ENCODE measurements around the gene CAD. TPM values are rescaled to one million over a fixed set of nuclear protein-coding genes. Genes with fewer than 3 reads are reported as not detected.

The CAD gene
- total RNA-seq, 1 experiment from 2014 or later, result 57.8 TPM

GRCh38 chr2:27227501-27227900 is 10.3 kb downstream of the CAD start:
- DNase-seq, result no peak
- no peak overlapping the region for H3K4me3 ChIP-seq
- no peak overlapping the region for H3K27ac ChIP-seq
- H3K36me3 ChIP-seq, result peaks cover 93% of the 10 kb centered on the region
- H3K9me3 ChIP-seq (replicated peaks), result no peaks in the 10 kb centered on the region
- H3K4me1 ChIP-seq, result no peaks in the 10 kb centered on the region; the same call in 1 of the 2 replicates
- no peaks in the 10 kb centered on the region for H3K27me3 ChIP-seq

- Histone ChIP-seq H3K4me1 (no peaks in the 10 kb centered on the region; the same call in 1 of the 2 replicates), H3K27ac (peak overlapping the region; percentile 39), H3K4me3 (no peak overlapping the region), H3K36me3 (peaks cover 94% of the 10 kb centered on the region), H3K9me3 (replicated peaks) (no peaks in the 10 kb centered on the region), H3K27me3 (no peaks in the 10 kb centered on the region)
- peak; percentile 40 to 47 for DNase-seq
Measured at GRCh38 chr2:27231921-27232320, 14.8 kb downstream of the CAD start.

- H3K9me3 ChIP-seq (replicated peaks), result no peaks in the 10 kb centered on the region
- no peaks in the 10 kb centered on the region; the same call in 1 of the 2 replicates for H3K4me1 ChIP-seq
- H3K27ac ChIP-seq, result no peak overlapping the region
- H3K4me3 ChIP-seq, result no peak overlapping the region
- no peaks in the 10 kb centered on the region for H3K27me3 ChIP-seq
- no peak for DNase-seq
- H3K36me3 ChIP-seq, result peaks cover 95% of the 10 kb centered on the region
Measured at GRCh38 chr2:27233341-27233740, 16.2 kb downstream of the CAD start.

GRCh38 chr2:27236136-27236535 is 19.0 kb downstream of the CAD start:
- H3K9me3 ChIP-seq (replicated peaks), result no peaks in the 10 kb centered on the region
- H3K4me3 ChIP-seq, result no peak overlapping the region
- H3K36me3 ChIP-seq, result peaks cover 97% of the 10 kb centered on the region
- H3K27me3 ChIP-seq, result no peaks in the 10 kb centered on the region
- H3K4me1 ChIP-seq, result no peaks in the 10 kb centered on the region; the same call in 1 of the 2 replicates
- no peak overlapping the region for H3K27ac ChIP-seq
- DNase-seq, result no peak

- Histone ChIP-seq H3K4me1 (peaks cover 2% of the 10 kb centered on the region), H3K4me3 (no peak overlapping the region), H3K27ac (no peak overlapping the region), H3K9me3 (replicated peaks) (no peaks in the 10 kb centered on the region), H3K36me3 (peaks cover 97% of the 10 kb centered on the region), H3K27me3 (no peaks in the 10 kb centered on the region)
- no peak for DNase-seq
Measured at GRCh38 chr2:27236626-27237025, 19.5 kb downstream of the CAD start.

GRCh38 chr2:27237341-27237945 is 20.3 kb downstream of the CAD start:
- H3K27ac ChIP-seq, result no peak overlapping the region
- DNase-seq, result no peak
- H3K9me3 ChIP-seq (replicated peaks), result no peaks in the 10 kb centered on the region
- H3K4me1 ChIP-seq, result peaks cover 10% of the 10 kb centered on the region
- no peak overlapping the region for H3K4me3 ChIP-seq
- no peaks in the 10 kb centered on the region for H3K27me3 ChIP-seq
- H3K36me3 ChIP-seq, result peaks cover 95% of the 10 kb centered on the region

GRCh38 chr2:27238976-27239375 is 21.8 kb downstream of the CAD start:
- H3K27me3 ChIP-seq, result no peaks in the 10 kb centered on the region
- H3K4me3 ChIP-seq, result no peak overlapping the region
- no peak for DNase-seq
- peaks cover 15% of the 10 kb centered on the region for H3K4me1 ChIP-seq
- H3K9me3 ChIP-seq (replicated peaks), result no peaks in the 10 kb centered on the region
- H3K27ac ChIP-seq, result no peak overlapping the region
- H3K36me3 ChIP-seq, result peaks cover 94% of the 10 kb centered on the region

GRCh38 chr2:27240406-27240805 is 23.2 kb downstream of the CAD start:
- no peak overlapping the region for H3K4me3 ChIP-seq
- no peaks in the 10 kb centered on the region for H3K9me3 ChIP-seq (replicated peaks)
- peaks cover 92% of the 10 kb centered on the region for H3K36me3 ChIP-seq
- no peaks in the 10 kb centered on the region for H3K27me3 ChIP-seq
- H3K27ac ChIP-seq, result no peak overlapping the region
- DNase-seq, result no peak
- H3K4me1 ChIP-seq, result peaks cover 15% of the 10 kb centered on the region

- H3K9me3 ChIP-seq (replicated peaks), result no peaks in the 10 kb centered on the region
- H3K27me3 ChIP-seq, result no peaks in the 10 kb centered on the region
- H3K27ac ChIP-seq, result peak overlapping the region; percentile 57
- no peak overlapping the region for H3K4me3 ChIP-seq
- H3K4me1 ChIP-seq, result peaks cover 15% of the 10 kb centered on the region
- H3K36me3 ChIP-seq, result peaks cover 81% of the 10 kb centered on the region
- peak; percentile 85 to 89 for DNase-seq
Measured at GRCh38 chr2:27241761-27242613, 24.8 kb downstream of the CAD start.

GRCh38 chr2:27242614-27242951 is 25.4 kb downstream of the CAD start:
- H3K27me3 ChIP-seq, result no peaks in the 10 kb centered on the region
- H3K4me3 ChIP-seq, result no peak overlapping the region
- H3K27ac ChIP-seq, result peak overlapping the region; percentile 57
- peaks cover 75% of the 10 kb centered on the region for H3K36me3 ChIP-seq
- no peaks in the 10 kb centered on the region for H3K9me3 ChIP-seq (replicated peaks)
- H3K4me1 ChIP-seq, result peaks cover 15% of the 10 kb centered on the region
- no peak for DNase-seq

- no peaks in the 10 kb centered on the region for H3K9me3 ChIP-seq (replicated peaks)
- peaks cover 66% of the 10 kb centered on the region for H3K36me3 ChIP-seq
- no peak for DNase-seq
- H3K27me3 ChIP-seq, result peaks cover 4% of the 10 kb centered on the region; the same call in 1 of the 2 replicates
- H3K4me3 ChIP-seq, result no peak overlapping the region
- peaks cover 15% of the 10 kb centered on the region for H3K4me1 ChIP-seq
- no peak overlapping the region for H3K27ac ChIP-seq
Measured at GRCh38 chr2:27243391-27244130, 26.4 kb downstream of the CAD start.

- peaks cover 52% of the 10 kb centered on the region for H3K36me3 ChIP-seq
- H3K9me3 ChIP-seq (replicated peaks), result no peaks in the 10 kb centered on the region
- no peak overlapping the region for H3K27ac ChIP-seq
- no peak for DNase-seq
- H3K4me1 ChIP-seq, result peaks cover 20% of the 10 kb centered on the region
- peaks cover 12% of the 10 kb centered on the region; the same call in 1 of the 2 replicates for H3K27me3 ChIP-seq
- no peak overlapping the region for H3K4me3 ChIP-seq
Measured at GRCh38 chr2:27245116-27245515, 27.9 kb downstream of the CAD start.

GRCh38 chr2:27245626-27246025 is 28.5 kb downstream of the CAD start:
- peaks cover 47% of the 10 kb centered on the region for H3K36me3 ChIP-seq
- DNase-seq, result no peak
- peaks cover 17% of the 10 kb centered on the region; the same call in 1 of the 2 replicates for H3K27me3 ChIP-seq
- H3K4me3 ChIP-seq, result no peak overlapping the region
- H3K4me1 ChIP-seq, result peaks cover 20% of the 10 kb centered on the region
- H3K27ac ChIP-seq, result no peak overlapping the region
- H3K9me3 ChIP-seq (replicated peaks), result no peaks in the 10 kb centered on the region

- H3K4me1 ChIP-seq, result peaks cover 5% of the 10 kb centered on the region
- no peak overlapping the region for H3K4me3 ChIP-seq
- no peaks in the 10 kb centered on the region for H3K9me3 ChIP-seq (replicated peaks)
- peaks cover 30% of the 10 kb centered on the region; the same call in 1 of the 2 replicates for H3K27me3 ChIP-seq
- no peak overlapping the region for H3K27ac ChIP-seq
- H3K36me3 ChIP-seq, result peaks cover 25% of the 10 kb centered on the region
- DNase-seq, result no peak
Measured at GRCh38 chr2:27247893-27248292, 30.7 kb downstream of the CAD start.

All from SJCRH30 (cell line).